ENCODE measurements around the gene SNAPIN. TPM values are rescaled to one million over a fixed set of nuclear protein-coding genes. Genes with fewer than 3 reads are reported as not detected.
"Not testable (repeated sequence)": the region's sequence is repeated elsewhere in the genome, so short reads cannot be mapped to it uniquely, and the experiment has no call there.

The SNAPIN gene
- total RNA-seq, 1 experiment from 2014 or later, result 23.4 TPM

GRCh38 chr1:153670859-153671627 is 12.5 kb downstream of the SNAPIN start, which contains the start of gene ILF2 (continued):
- TF ChIP-seq CTCF (IDR thresholded peaks at IDR 0.05), result no peak
- TF ChIP-seq ZNF532 (CRISPR knock-in tag; IDR thresholded peaks at IDR 0.05; ENCODE audit: borderline replicate concordance), result no peak
- TF ChIP-seq ATF6 (CRISPR knock-in tag; IDR thresholded peaks at IDR 0.05), result no peak
- TF ChIP-seq E2F5 (CRISPR knock-in tag; IDR thresholded peaks at IDR 0.05), result 0 out of 2 replicates have a peak, but pooled peaks have one; percentile 12
- TF ChIP-seq ZNF425 (CRISPR knock-in tag; conservative IDR thresholded peaks at IDR 0.05), result no peak
- TF ChIP-seq IRF2 (CRISPR knock-in tag; IDR thresholded peaks at IDR 0.05; ENCODE audit: borderline replicate concordance, low read depth), result no peak
- peak; percentile 64; the same call in 1 of the 2 replicates for TF ChIP-seq SP1 (CRISPR knock-in tag; conservative IDR thresholded peaks at IDR 0.05)
- no peak for TF ChIP-seq ZNF423 (CRISPR knock-in tag; IDR thresholded peaks at IDR 0.05)
- no peak for TF ChIP-seq KAT7 (CRISPR knock-in tag; IDR thresholded peaks at IDR 0.05; ENCODE audit: borderline replicate concordance)
- TF ChIP-seq ZNF219 (CRISPR knock-in tag; IDR thresholded peaks at IDR 0.05; ENCODE audit: borderline replicate concordance), result no peak
- TF ChIP-seq ZMAT4 (CRISPR knock-in tag; IDR thresholded peaks at IDR 0.05), result 0 out of 2 replicates have a peak, but pooled peaks have one; percentile 71
- no peak for TF ChIP-seq JUN (CRISPR knock-in tag; IDR thresholded peaks at IDR 0.05)

GRCh38 chr1:153671628-153672353 is 13.3 kb downstream of the SNAPIN start:
- H3K27me3 Mint-ChIP-seq (ENCODE audit: low read depth); H3K4me3 Mint-ChIP-seq; H3K9me3 Mint-ChIP-seq; H3K27ac Mint-ChIP-seq; ATAC-seq: not testable (repeated sequence)
- peak; percentile 37 for DNase-seq (ENCODE audit: low spot score)
- H3K4me1 Mint-ChIP-seq, result peaks cover 14% of the 10 kb centered on the region
- POLR2A ChIA-PET, result interaction anchor here (1.0 to 1.8 kb wide), 2 partner anchors 38 to 104 kb away, joined by 3 to 9 read pairs; partner anchors contain the start of gene CHTOP
- CTCF ChIA-PET, result interaction anchor here (0.8 to 1.7 kb wide), 7 partner anchors 45 to 315 kb away, joined by 3 to 7 read pairs (median 5); partner anchors contain the start of genes INTS3, S100A13 and SLC27A3
- H3K36me3 Mint-ChIP-seq, result peaks cover 36% of the 10 kb centered on the region

Data from WTC11 (cell line).